ENCODE measurements around the gene EXOC6B.

The EXOC6B gene

DNA sequence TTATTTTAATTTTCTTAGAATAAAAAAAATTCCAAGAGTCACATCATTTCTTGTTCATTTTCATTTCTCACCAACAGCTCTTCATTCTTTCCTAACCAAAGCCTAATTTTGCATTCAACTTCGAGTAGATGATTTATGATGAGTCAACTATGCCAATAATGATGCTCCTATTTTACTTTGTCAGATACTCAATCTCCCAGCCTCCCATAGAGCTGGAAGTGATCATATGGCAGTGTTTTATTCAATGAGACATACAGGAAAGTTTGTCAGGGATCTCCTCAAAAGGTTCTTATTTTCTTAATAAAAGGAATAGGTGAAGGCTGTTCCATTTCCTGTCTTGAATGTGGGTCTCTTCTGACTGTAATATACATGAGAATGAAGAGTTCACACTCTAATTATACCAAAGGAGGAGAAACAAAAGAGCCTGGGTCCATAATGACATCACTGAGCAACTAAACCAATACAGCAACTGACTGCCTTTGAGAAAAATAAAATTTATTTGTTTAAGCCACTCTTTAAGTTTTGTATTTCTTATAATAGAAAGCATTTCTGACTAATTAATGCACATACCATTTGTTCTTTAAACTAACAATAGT lies 447.0 kb downstream of the EXOC6B start:
- no peaks in the 10 kb centered on the region for H3K9me3 ChIP-seq (ENCODE audit: severe bottlenecking)
- no peak overlapping the region for H3K27ac ChIP-seq
- H3K4me3 ChIP-seq (ENCODE audit: low read depth, low read length): no peak overlapping the region
- no peak for DNase-seq
- TF ChIP-seq, protein P1, sequence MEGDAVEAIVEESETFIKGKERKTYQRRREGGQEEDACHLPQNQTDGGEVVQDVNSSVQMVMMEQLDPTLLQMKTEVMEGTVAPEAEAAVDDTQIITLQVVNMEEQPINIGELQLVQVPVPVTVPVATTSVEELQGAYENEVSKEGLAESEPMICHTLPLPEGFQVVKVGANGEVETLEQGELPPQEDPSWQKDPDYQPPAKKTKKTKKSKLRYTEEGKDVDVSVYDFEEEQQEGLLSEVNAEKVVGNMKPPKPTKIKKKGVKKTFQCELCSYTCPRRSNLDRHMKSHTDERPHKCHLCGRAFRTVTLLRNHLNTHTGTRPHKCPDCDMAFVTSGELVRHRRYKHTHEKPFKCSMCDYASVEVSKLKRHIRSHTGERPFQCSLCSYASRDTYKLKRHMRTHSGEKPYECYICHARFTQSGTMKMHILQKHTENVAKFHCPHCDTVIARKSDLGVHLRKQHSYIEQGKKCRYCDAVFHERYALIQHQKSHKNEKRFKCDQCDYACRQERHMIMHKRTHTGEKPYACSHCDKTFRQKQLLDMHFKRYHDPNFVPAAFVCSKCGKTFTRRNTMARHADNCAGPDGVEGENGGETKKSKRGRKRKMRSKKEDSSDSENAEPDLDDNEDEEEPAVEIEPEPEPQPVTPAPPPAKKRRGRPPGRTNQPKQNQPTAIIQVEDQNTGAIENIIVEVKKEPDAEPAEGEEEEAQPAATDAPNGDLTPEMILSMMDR (IDR thresholded peaks at IDR 0.05; ENCODE audit: low read depth, low read length): no peak
- no peaks in the 10 kb centered on the region for H3K27me3 ChIP-seq (ENCODE audit: insufficient read depth, low read depth, severe bottlenecking)
- no peaks in the 10 kb centered on the region for H3K36me3 ChIP-seq

DNA sequence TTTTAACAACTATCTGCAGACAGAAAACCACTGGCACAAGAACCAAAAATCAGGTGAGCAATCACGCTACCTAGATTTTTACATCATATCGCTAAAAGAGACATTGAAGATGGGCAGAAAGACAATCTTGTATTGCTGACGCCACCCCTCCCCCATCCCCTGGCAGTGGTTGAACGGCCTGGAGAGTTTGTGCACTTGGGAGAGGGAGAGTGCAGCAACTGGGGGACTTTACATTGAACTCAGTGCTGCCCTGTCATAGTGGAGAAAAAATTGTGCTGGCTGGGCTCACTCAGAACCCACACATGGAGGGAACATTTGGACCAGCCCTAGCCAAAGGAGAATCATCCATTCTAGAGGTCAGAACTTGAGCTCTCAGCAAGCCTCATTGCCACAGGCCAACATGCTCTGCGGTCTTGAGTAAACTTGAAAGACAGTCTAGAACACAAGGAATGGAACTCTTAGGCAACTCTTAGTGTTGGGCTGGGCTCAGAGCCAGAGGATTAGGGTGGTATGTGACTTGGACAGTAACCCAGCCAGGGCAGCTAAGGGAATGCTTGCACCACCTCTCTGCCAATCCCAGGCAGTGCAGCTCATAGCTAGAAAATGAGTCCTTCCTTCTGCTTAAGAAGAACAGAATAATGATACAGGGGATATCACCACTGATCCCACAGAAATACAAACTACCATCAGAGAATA lies 458.2 kb downstream of the EXOC6B start:
- no peak overlapping the region for H3K27ac ChIP-seq
- TF ChIP-seq, protein P1 (IDR thresholded peaks at IDR 0.05; ENCODE audit: low read depth, low read length): peak; percentile 63
- H3K27me3 ChIP-seq (ENCODE audit: insufficient read depth, low read depth, severe bottlenecking): no peaks in the 10 kb centered on the region
- H3K9me3 ChIP-seq (ENCODE audit: severe bottlenecking): no peaks in the 10 kb centered on the region
- H3K36me3 ChIP-seq: no peaks in the 10 kb centered on the region
- H3K4me3 ChIP-seq (ENCODE audit: low read depth, low read length): no peak overlapping the region
- DNase-seq: peak; percentile 43

DNA sequence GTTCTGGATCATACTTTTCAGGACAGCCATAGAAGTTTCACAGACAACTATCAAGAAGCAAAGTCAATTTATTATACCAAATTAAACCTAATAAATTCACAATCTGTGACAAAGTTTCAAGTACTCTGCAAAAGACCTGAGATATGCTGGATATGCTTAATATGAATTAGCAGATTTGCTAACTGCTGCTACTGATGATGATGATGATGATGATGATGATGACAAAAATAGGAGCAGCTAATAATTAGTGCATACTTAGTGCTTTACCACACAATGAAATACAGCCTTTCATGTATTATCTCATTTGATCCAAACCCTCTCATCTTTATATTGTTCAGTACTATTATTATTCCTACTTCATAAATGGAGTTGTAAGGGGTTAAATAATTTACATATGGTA lies 462.4 kb downstream of the EXOC6B start:
- Histone ChIP-seq H3K4me3 (ENCODE audit: low read depth, low read length) (no peak overlapping the region), H3K9me3 (ENCODE audit: severe bottlenecking) (no peaks in the 10 kb centered on the region), H3K27me3 (ENCODE audit: insufficient read depth, low read depth, severe bottlenecking) (no peaks in the 10 kb centered on the region), H3K36me3 (no peaks in the 10 kb centered on the region), H3K27ac (no peak overlapping the region)
- TF ChIP-seq, protein P1 (IDR thresholded peaks at IDR 0.05; ENCODE audit: low read depth, low read length): no peak
- no peak for DNase-seq

DNA sequence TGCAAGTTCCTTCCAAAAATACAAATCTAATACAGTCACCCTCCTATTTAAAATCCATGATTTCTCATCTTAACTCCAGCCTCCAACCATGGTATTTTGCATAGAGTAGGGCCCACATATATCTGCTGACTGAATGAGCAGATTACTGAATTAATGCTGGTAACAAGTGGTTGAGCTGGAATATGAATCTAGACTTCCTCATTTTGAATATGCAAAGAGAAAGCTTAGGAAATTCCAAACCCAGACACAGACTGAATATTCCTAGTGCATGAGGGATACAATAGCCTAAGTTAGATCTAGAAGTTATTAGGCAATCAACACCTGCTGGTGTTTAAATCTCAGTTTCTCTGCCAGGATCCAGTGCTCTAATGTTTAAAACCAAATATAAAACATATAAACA lies 463.1 kb downstream of the EXOC6B start:
- Histone ChIP-seq H3K9me3 (ENCODE audit: severe bottlenecking) (no peaks in the 10 kb centered on the region), H3K36me3 (no peaks in the 10 kb centered on the region), H3K27me3 (ENCODE audit: insufficient read depth, low read depth, severe bottlenecking) (no peaks in the 10 kb centered on the region), H3K4me3 (ENCODE audit: low read depth, low read length) (no peak overlapping the region), H3K27ac (no peak overlapping the region)
- TF ChIP-seq, protein P1 (IDR thresholded peaks at IDR 0.05; ENCODE audit: low read depth, low read length): no peak
- DNase-seq: no peak

DNA sequence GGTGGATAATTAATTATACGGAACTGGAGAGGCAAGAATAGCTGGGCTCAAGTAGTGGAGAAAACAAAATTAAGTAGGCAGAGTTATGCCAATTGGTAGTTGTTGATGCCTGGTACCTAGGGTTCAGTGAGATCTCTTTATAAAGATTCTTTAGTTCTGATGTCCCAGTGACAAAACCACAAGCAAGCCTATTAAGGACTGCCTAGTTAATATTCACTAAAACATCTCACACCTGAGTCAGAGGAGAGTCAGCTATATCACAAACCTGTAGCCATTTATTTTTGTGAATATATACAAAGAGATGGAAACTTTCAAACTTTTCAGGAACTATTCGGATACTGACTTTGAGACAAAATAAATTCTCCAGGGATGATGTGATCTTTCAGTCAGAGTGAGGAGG lies 464.3 kb downstream of the EXOC6B start:
- TF ChIP-seq, protein P1 (IDR thresholded peaks at IDR 0.05; ENCODE audit: low read depth, low read length): no peak
- Histone ChIP-seq H3K9me3 (ENCODE audit: severe bottlenecking) (no peaks in the 10 kb centered on the region), H3K27me3 (ENCODE audit: insufficient read depth, low read depth, severe bottlenecking) (no peaks in the 10 kb centered on the region), H3K4me3 (ENCODE audit: low read depth, low read length) (no peak overlapping the region), H3K36me3 (no peaks in the 10 kb centered on the region), H3K27ac (no peak overlapping the region)
- DNase-seq: no peak
